Activated CD4-positive, alpha-beta T cell treated with anti-CD3 and anti-CD28 coated beads, Interleukin-2, Interleukin-4, amounts not matched to agents 100 ng/mL and 50 ng/mL, durations not matched to agents 16 hours and 8 hours (primary cell): ENCODE measurements around the gene ZNF462.

Experiments used
- DNase-seq: peaks from one replicate; pipeline ENCODE4 v3.0.0-alpha.2; 2020; ENCODE audit warnings: low spot score

The ZNF462 gene

GRCh38 chr9:107005201-107005600, 142.2 kb downstream of the ZNF462 start:
- no peak for DNase-seq

GRCh38 chr9:107007402-107007801, 144.4 kb downstream of the ZNF462 start:
- no peak for DNase-seq

GRCh38 chr9:107008011-107008410, 145.0 kb downstream of the ZNF462 start:
- no peak for DNase-seq

GRCh38 chr9:107008447-107008846, 145.5 kb downstream of the ZNF462 start:
- no peak for DNase-seq

- no peak for DNase-seq
Measured at GRCh38 chr9:107016383-107016782, 153.4 kb downstream of the ZNF462 start.

- no peak for DNase-seq
Measured at GRCh38 chr9:107018861-107019545, 156.0 kb downstream of the ZNF462 start.

GRCh38 chr9:107020040-107020530, 157.1 kb downstream of the ZNF462 start:
- DNase-seq = no peak

GRCh38 chr9:107024193-107024592, 161.2 kb downstream of the ZNF462 start:
- no peak for DNase-seq

- no peak for DNase-seq
Measured at GRCh38 chr9:107025260-107026035, 162.5 kb downstream of the ZNF462 start.

GRCh38 chr9:107029146-107029545, 166.2 kb downstream of the ZNF462 start:
- no peak for DNase-seq

GRCh38 chr9:107033966-107034365, 171.0 kb downstream of the ZNF462 start:
- DNase-seq = no peak

GRCh38 chr9:107034831-107035230, 171.9 kb downstream of the ZNF462 start:
- no peak for DNase-seq

GRCh38 chr9:107036367-107036766, 173.4 kb downstream of the ZNF462 start:
- no peak for DNase-seq

- no peak for DNase-seq
Measured at GRCh38 chr9:107039542-107039941, 176.6 kb downstream of the ZNF462 start.

- DNase-seq = no peak
Measured at GRCh38 chr9:107042606-107043005, 179.6 kb downstream of the ZNF462 start.

GRCh38 chr9:107043886-107044285, 180.9 kb downstream of the ZNF462 start:
- no peak for DNase-seq

- peak; percentile 1 for DNase-seq
Measured at GRCh38 chr9:107044872-107045271, 181.9 kb downstream of the ZNF462 start.

GRCh38 chr9:107046692-107047091, 183.7 kb downstream of the ZNF462 start:
- DNase-seq = no peak

GRCh38 chr9:107049046-107049802, 186.3 kb downstream of the ZNF462 start:
- no peak for DNase-seq

GRCh38 chr9:107049803-107050184, 186.8 kb downstream of the ZNF462 start:
- no peak for DNase-seq

- no peak for DNase-seq
Measured at GRCh38 chr9:107051392-107051791, 188.4 kb downstream of the ZNF462 start.

GRCh38 chr9:107054146-107054545, 191.2 kb downstream of the ZNF462 start:
- DNase-seq = no peak

GRCh38 chr9:107059220-107059619, 196.3 kb downstream of the ZNF462 start:
- no peak for DNase-seq
